Measurements from ENCODE around the gene WASHC4. TPM values are rescaled to one million over a fixed set of nuclear protein-coding genes. Genes with fewer than 3 reads are reported as not detected.

Gene WASHC4
- total RNA-seq, 1 donor from 2014 or later = 25.7 TPM

GRCh38 chr12:105201299-105201698 is 93.8 kb downstream of the WASHC4 start:
- no peak for DNase-seq (ENCODE audit: low spot score)
- intact Hi-C loops (cut with DNase I) = no loop called here

- no peak for DNase-seq (ENCODE audit: low spot score)
- intact Hi-C loops (cut with DNase I) = no loop called here
These were observed 94.7 kb downstream of the WASHC4 start for GRCh38 chr12:105202202-105202601.

- intact Hi-C loops (cut with DNase I) = no loop called here
These were observed 96.6 kb downstream of the WASHC4 start for GRCh38 chr12:105204127-105204526.

GRCh38 chr12:105204916-105205315 is 97.4 kb downstream of the WASHC4 start:
- no peak for DNase-seq (ENCODE audit: low spot score)
- intact Hi-C loops (cut with DNase I) = no loop called here

More at GRCh38 chr12:105204127-105204526, 96.6 kb downstream of the WASHC4 start:
- DNase-seq (ENCODE audit: low spot score) = no peak

- intact Hi-C loops (cut with DNase I) = no loop called here
- no peak for DNase-seq (ENCODE audit: low spot score)
These were observed 98.0 kb downstream of the WASHC4 start for GRCh38 chr12:105205322-105206048.

- intact Hi-C loops (cut with DNase I) = no loop called here
- no peak for DNase-seq (ENCODE audit: low spot score)
These were observed 99.3 kb downstream of the WASHC4 start for GRCh38 chr12:105206686-105207374.

- intact Hi-C loops (cut with DNase I) = no loop called here
- no peak for DNase-seq (ENCODE audit: low spot score)
These were observed 101.6 kb downstream of the WASHC4 start for GRCh38 chr12:105209091-105209490.

GRCh38 chr12:105212438-105212837 is 104.9 kb downstream of the WASHC4 start:
- no peak for DNase-seq (ENCODE audit: low spot score)
- intact Hi-C loops (cut with DNase I) = no loop called here

GRCh38 chr12:105214148-105214547 is 106.6 kb downstream of the WASHC4 start:
- intact Hi-C loops (cut with DNase I) = no loop called here
- no peak for DNase-seq (ENCODE audit: low spot score)

- intact Hi-C loops (cut with DNase I) = no loop called here
- no peak for DNase-seq (ENCODE audit: low spot score)
These were observed 107.3 kb downstream of the WASHC4 start for GRCh38 chr12:105214670-105215375.

- intact Hi-C loops (cut with DNase I) = no loop called here
- DNase-seq (ENCODE audit: low spot score) = no peak
These were observed 110.9 kb downstream of the WASHC4 start for GRCh38 chr12:105218434-105218833.

Other genes starting within 250 kb of the WASHC4 start
- gene SLC41A2, start 149.4 kb upstream of the WASHC4 start, total RNA-seq = 6.8 TPM
- 9.4 TPM for gene NOPCHAP1, start 121.4 kb upstream of the WASHC4 start, total RNA-seq
- 3.6 TPM for gene ALDH1L2, start 23.3 kb upstream of the WASHC4 start, total RNA-seq
- 15.6 TPM for gene APPL2, start 128.4 kb downstream of the WASHC4 start, total RNA-seq
- gene C12orf75, start 223.0 kb downstream of the WASHC4 start, total RNA-seq = 2.6 TPM